PC-3 (cell line): Measurements from ENCODE around the gene SMG7. TPM values are rescaled to one million over a fixed set of nuclear protein-coding genes. Genes with fewer than 3 reads are reported as not detected.

Experiments
- ATAC-seq: fragments of 200-7000 bp; cut with Tn5 transposase; 2 replicates; pipeline ENCODE4 v1.9.1; 2020; ENCODE audit warnings: mild to moderate bottlenecking, moderate library complexity
- BruUV-seq: library from RNA; stranded (reverse); fragments of 400-500 nt; replicated peaks from 2 replicates; lab custom pipeline; 2021; lab: Mats Ljungman, UMichigan
- CTCF ChIA-PET: fragments of 300-600 bp; sonication (Branson Sonifier 250); formaldehyde crosslinking; loops from one replicate; lab custom pipeline; 2022; ENCODE audit warnings: antibody characterized with exemption; lab: Charles Lee
- POLR2A ChIA-PET: fragments of 300-600 bp; sonication (Branson Sonifier 250); formaldehyde crosslinking; loops from one replicate; lab custom pipeline; 2022; ENCODE audit warnings: antibody characterized with exemption; ENCODE audit not compliant: unreplicated experiment; lab: Charles Lee
- DNase-seq: peaks from one replicate; pipeline ENCODE4 v3.0.0-alpha.2; 2015
- H2AFZ ChIP-seq: fragments of 300-600 bp; sonication (generic); 2 replicates; pipeline ENCODE4 v1.6.0; 2016; ENCODE audit warnings: antibody characterized with exemption, low read length
- H3F3A ChIP-seq: fragments of 300-600 bp; sonication (generic); one replicate; pipeline ENCODE4 v1.6.0; 2017; ENCODE audit warnings: antibody characterized with exemption, low read length, control low read depth, mild to moderate bottlenecking; ENCODE audit not compliant: unreplicated experiment
- H3K27ac ChIP-seq: fragments of 300-600 bp; sonication (generic); 2 replicates; pipeline ENCODE4 v1.5.1; 2016; ENCODE audit warnings: mild to moderate bottlenecking, low read length
- H3K27me3 ChIP-seq: fragments of 300-600 bp; sonication (generic); 2 replicates; pipeline ENCODE4 v1.6.1; 2016; ENCODE audit warnings: low read length, mixed read lengths
- H3K36me3 ChIP-seq: fragments of 300-600 bp; sonication (generic); 2 replicates; pipeline ENCODE4 v1.6.1; 2016; ENCODE audit warnings: low read depth, mixed run types, low read length, mixed read lengths
- H3K4me1 ChIP-seq: fragments of 300-600 bp; sonication (generic); 2 replicates; pipeline ENCODE4 v1.5.1; 2016; ENCODE audit warnings: low read length; ENCODE audit not compliant: insufficient read depth
- H3K4me2 ChIP-seq: fragments of 300-600 bp; sonication (generic); 2 replicates; pipeline ENCODE4 v1.6.0; 2016; ENCODE audit warnings: low read length
- H3K4me3 ChIP-seq: fragments of 300-600 bp; sonication (generic); 2 replicates; pipeline ENCODE4 v1.5.1; 2016; ENCODE audit warnings: mild to moderate bottlenecking, low read length, mixed read lengths
- H3K79me2 ChIP-seq: fragments of 300-600 bp; sonication (generic); 2 replicates; pipeline ENCODE4 v1.6.1; 2017; ENCODE audit warnings: low read length, mixed read lengths
- H3K9ac ChIP-seq: fragments of 300-600 bp; sonication (generic); 2 replicates; pipeline ENCODE4 v1.6.0; 2016; ENCODE audit warnings: mild to moderate bottlenecking, low read length
- H3K9me2 ChIP-seq: fragments of 300-600 bp; sonication (generic); replicated peaks from 2 replicates; pipeline ENCODE4 v1.6.1; 2016; ENCODE audit warnings: mixed run types, low read length, mixed read lengths
- H3K9me3 ChIP-seq: fragments of 300-600 bp; sonication (generic); 2 replicates; pipeline ENCODE4 v1.6.1; 2016; ENCODE audit warnings: low read length, mixed read lengths
- H4K20me1 ChIP-seq: fragments of 300-600 bp; sonication (generic); 2 replicates; pipeline ENCODE4 v1.6.1; 2016; ENCODE audit warnings: low read length, mixed read lengths
- CTCF ChIP-seq: fragments of 300-600 bp; sonication (generic); conservative IDR thresholded peaks from 2 replicates; pipeline ENCODE4 v1.5.1; 2017; ENCODE audit warnings: antibody characterized with exemption, low read depth, mild to moderate bottlenecking, low read length
- EZH2 ChIP-seq: fragments of 300-600 bp; sonication (generic); IDR thresholded peaks from one replicate; pipeline ENCODE4 v1.6.1; 2017; ENCODE audit warnings: antibody characterized with exemption, mild to moderate bottlenecking, low read length; ENCODE audit not compliant: unreplicated experiment
- EZH2phosphoT487 ChIP-seq: fragments of 300-600 bp; sonication (generic); IDR thresholded peaks from 2 replicates; pipeline ENCODE4 v1.6.1; 2018; ENCODE audit warnings: mild to moderate bottlenecking, antibody characterized with exemption, low read length, borderline replicate concordance
- intact Hi-C: fragments of 100-400 bp; cut with micrococcal nuclease; formaldehyde crosslinking; loops from 2 replicates; pipeline ENCODE4 v1.9.0; 2023
- total RNA-seq: library from RNA; depleted of rRNA; stranded (reverse); fragments of >200 nt; gene quantifications from 2 replicates; pipeline ENCODE4 v1.2.3, GENCODE V29; 2014

SMG7 gene
- total RNA-seq, 1 experiment from 2014 or later, result 25.5 TPM

- Histone ChIP-seq H3K27ac (no peak overlapping the region), H3K4me2 (no peak overlapping the region), H4K20me1 (no peaks in the 10 kb centered on the region), H2AFZ (no peak overlapping the region), H3K4me1 (0 out of 2 replicates have a peak, but pooled peaks cover 4% of the 10 kb centered on the region), H3K9me2 (no peaks in the 10 kb centered on the region), H3K27me3 (no peaks in the 10 kb centered on the region), H3K9me3 (no peaks in the 10 kb centered on the region), H3K4me3 (no peak overlapping the region), H3K9ac (no peak overlapping the region), H3K79me2 (no peaks in the 10 kb centered on the region), H3K36me3 (peaks cover 62% of the 10 kb centered on the region), H3F3A (peaks cover 5% of the 10 kb centered on the region)
- ATAC-seq, result peak; percentile 97
- TF ChIP-seq CTCF (peak; percentile 74), EZH2 (no peak)
- BruUV-seq, result no TSS peak
- peak; percentile 66 for DNase-seq
- POLR2A ChIA-PET, result no interaction called here
- CTCF ChIA-PET, result no interaction called here
- intact Hi-C loops, result loop anchor here (1.0 to 2.0 kb wide), 3 partner anchors 37 to 263 kb away; no protein-coding TSS in a partner anchor
Measured at GRCh38 chr1:183543619-183544204, 71.4 kb downstream of the SMG7 start.

GRCh38 chr1:183544598-183545297 lies 72.4 kb downstream of the SMG7 start:
- no peak for DNase-seq
- H3K9ac ChIP-seq, result no peak overlapping the region
- no peak overlapping the region for H3K27ac ChIP-seq
- no peaks in the 10 kb centered on the region for H3K79me2 ChIP-seq
- no peaks in the 10 kb centered on the region for H4K20me1 ChIP-seq
- H3K27me3 ChIP-seq, result no peaks in the 10 kb centered on the region
- H3K36me3 ChIP-seq, result peaks cover 67% of the 10 kb centered on the region
- H2AFZ ChIP-seq, result no peak overlapping the region
- intact Hi-C loops, result no loop called here
- CTCF ChIA-PET, result no interaction called here
- peaks cover 5% of the 10 kb centered on the region for H3F3A ChIP-seq
- no peak overlapping the region for H3K4me3 ChIP-seq
- no peak overlapping the region for H3K4me2 ChIP-seq
- ATAC-seq, result no peak
- H3K4me1 ChIP-seq, result 0 out of 2 replicates have a peak, but pooled peaks cover 4% of the 10 kb centered on the region
- TF ChIP-seq EZH2 (no peak), EZH2phosphoT487 (no peak), CTCF (no peak)
- BruUV-seq, result TSS peak; percentile 21
- POLR2A ChIA-PET, result no interaction called here
- no peaks in the 10 kb centered on the region for H3K9me2 ChIP-seq
- no peaks in the 10 kb centered on the region for H3K9me3 ChIP-seq

GRCh38 chr1:183546427-183546826 lies 74.1 kb downstream of the SMG7 start:
- Histone ChIP-seq H3K79me2 (no peaks in the 10 kb centered on the region), H3K4me3 (no peak overlapping the region), H3K9me3 (no peaks in the 10 kb centered on the region), H3K9ac (no peak overlapping the region), H3K4me2 (no peak overlapping the region), H3K36me3 (peaks cover 65% of the 10 kb centered on the region), H3K27me3 (no peaks in the 10 kb centered on the region), H3K9me2 (no peaks in the 10 kb centered on the region), H3K27ac (no peak overlapping the region), H2AFZ (no peak overlapping the region), H4K20me1 (no peaks in the 10 kb centered on the region), H3F3A (peaks cover 5% of the 10 kb centered on the region), H3K4me1 (0 out of 2 replicates have a peak, but pooled peaks cover 4% of the 10 kb centered on the region)
- intact Hi-C loops, result no loop called here
- ChIA-PET POLR2A (no interaction called here), CTCF (no interaction called here)
- DNase-seq (no peak), ATAC-seq (no peak)
- BruUV-seq, result no TSS peak
- no peak for TF ChIP-seq CTCF
- no peak for TF ChIP-seq EZH2phosphoT487
- no peak for TF ChIP-seq EZH2
